CD14-positive monocyte (primary cell): ENCODE data around the gene DPF3. TPM values are rescaled to one million over a fixed set of nuclear protein-coding genes. Genes with fewer than 3 reads are reported as not detected.

Experiments used
- DNase-seq, 3 donors: peaks; one replicate each; pipeline ENCODE4 v3.0.0-alpha.2; 2011 to 2022
- H2AFZ ChIP-seq: 2 replicates; pipeline ENCODE4 v1.6.0; 2012; ENCODE audit warnings: mild to moderate bottlenecking, low read depth, low read length, inconsistent platforms; ENCODE audit not compliant: insufficient read depth, poor library complexity, severe bottlenecking
- H3K27ac ChIP-seq, 2 donors: 1 replicate in 1 of 2; 2 replicates in 1 of 2; pipeline ENCODE4 v1.5.1; 2012 to 2013; ENCODE audit warnings: low read length in 2 of 2, control low read depth in 1 of 2, inconsistent platforms in 1 of 2, low read depth in 1 of 2, mild to moderate bottlenecking in 1 of 2
- H3K27me3 ChIP-seq, 2 donors: one replicate each; pipeline versions ENCODE4 v1.6.0 to v1.6.1; 2011 to 2013; ENCODE audit warnings: low read length in 2 of 2; ENCODE audit not compliant: control insufficient read depth in 2 of 2, insufficient read depth in 2 of 2
- H3K36me3 ChIP-seq, 2 donors: replicated peaks in 1 of 2; 1 replicate in 1 of 2; 2 replicates in 1 of 2; pipeline versions ENCODE4 v1.5.1 to v1.6.1; 2012 to 2013; ENCODE audit warnings: low read length in 2 of 2, control low read depth in 1 of 2, inconsistent platforms in 1 of 2, mild to moderate bottlenecking in 1 of 2; ENCODE audit not compliant: insufficient read depth in 2 of 2, control insufficient read depth in 1 of 2
- H3K4me1 ChIP-seq, 2 donors: 1 replicate in 1 of 2; 2 replicates in 1 of 2; pipeline versions ENCODE4 v1.5.1 to v1.6.1; 2012 to 2013; ENCODE audit warnings: low read length in 2 of 2, control low read depth in 1 of 2, inconsistent platforms in 1 of 2, mild to moderate bottlenecking in 1 of 2, moderate library complexity in 1 of 2; ENCODE audit not compliant: insufficient read depth in 2 of 2, control insufficient read depth in 1 of 2
- H3K4me2 ChIP-seq: replicated peaks from 2 replicates; pipeline ENCODE3; 2012; ENCODE audit warnings: low read length, moderate library complexity, mild to moderate bottlenecking; ENCODE audit not compliant: poor library complexity, severe bottlenecking; ENCODE audit errors: extremely low read depth
- H3K4me3 ChIP-seq, 3 experiments: fragments of 200-600 bp in 1 of 3; sonication (generic) in 1 of 3; replicated peaks in 1 of 3; 1 replicate in 2 of 3; 2 replicates in 1 of 3; pipeline ENCODE4 v1.5.1; 2011 to 2013; ENCODE audit warnings: low read length in 3 of 3, mild to moderate bottlenecking in 3 of 3, control low read depth in 2 of 3, low read depth in 2 of 3, inconsistent platforms in 1 of 3, moderate library complexity in 1 of 3
- H3K79me2 ChIP-seq: 2 replicates; pipeline ENCODE4 v1.6.0; 2012; ENCODE audit warnings: mild to moderate bottlenecking, control low read depth, inconsistent platforms, low read length, moderate library complexity; ENCODE audit not compliant: insufficient read depth
- H3K9ac ChIP-seq: 2 replicates; pipeline ENCODE4 v1.6.0; 2017; ENCODE audit warnings: low read length, mild to moderate bottlenecking; ENCODE audit not compliant: insufficient read depth, poor library complexity, severe bottlenecking
- H3K9me3 ChIP-seq, 2 donors: replicated peaks in 1 of 2; 1 replicate in 1 of 2; 2 replicates in 1 of 2; pipeline versions ENCODE4 v1.5.1 to v1.6.1; 2012 to 2013; ENCODE audit warnings: low read length in 2 of 2, control low read depth in 1 of 2; ENCODE audit not compliant: control insufficient read depth in 1 of 2, insufficient read depth in 1 of 2
- H4K20me1 ChIP-seq: 2 replicates; pipeline ENCODE4 v1.6.0; 2012; ENCODE audit warnings: mild to moderate bottlenecking, low read length, control low read depth, moderate library complexity; ENCODE audit not compliant: insufficient read depth
- H3K27ac Mint-ChIP-seq, 7 donors: one replicate each; pipeline ENCODE4 v1.8.0; 2020; ENCODE audit warnings: mild to moderate bottlenecking in 7 of 7, mixed read lengths in 7 of 7, moderate library complexity in 6 of 7, inconsistent platforms in 2 of 7
- H3K27me3 Mint-ChIP-seq, 3 donors: one replicate each; pipeline ENCODE4 v1.8.0; 2021 to 2022; ENCODE audit warnings: low read depth in 3 of 3, mild to moderate bottlenecking in 3 of 3, mixed read lengths in 3 of 3, moderate library complexity in 3 of 3, inconsistent platforms in 1 of 3
- H3K36me3 Mint-ChIP-seq, 2 donors: one replicate each; pipeline ENCODE4 v1.8.0; 2020; ENCODE audit warnings: mixed read lengths in 2 of 2, inconsistent platforms in 1 of 2, mild to moderate bottlenecking in 1 of 2
- H3K4me1 Mint-ChIP-seq: one replicate; pipeline ENCODE4 v1.8.0; 2020; ENCODE audit warnings: mild to moderate bottlenecking, mixed read lengths
- H3K4me3 Mint-ChIP-seq, 2 donors: one replicate each; pipeline ENCODE4 v1.8.0; 2020; ENCODE audit warnings: mild to moderate bottlenecking in 2 of 2, mixed read lengths in 2 of 2, moderate library complexity in 1 of 2
- H3K9me3 Mint-ChIP-seq, 7 donors: one replicate each; pipeline ENCODE4 v1.8.0; 2020 to 2022; ENCODE audit warnings: mixed read lengths in 7 of 7, mild to moderate bottlenecking in 6 of 7, moderate library complexity in 6 of 7, inconsistent platforms in 2 of 7
- WGBS: methylation state at CpG from one replicate; pipeline ENCODE4 v1.1.5; 2013; ENCODE audit warnings: missing lambda C conversion rate; ENCODE audit not compliant: insufficient coverage; 5-methylcytosine and 5-hydroxymethylcytosine counted together
- intact Hi-C, 2 donors: fragments of 100-400 bp; cut with micrococcal nuclease; formaldehyde crosslinking; loops; one replicate each; pipeline versions ENCODE4 v1.15.0 to v1.15.1; 2023
- polyA plus RNA-seq, 3 donors: library from polyadenylated mRNA; depleted of rRNA in 1 of 3; unstranded in 2 of 3; stranded (reverse) in 1 of 3; fragments of 300-500 nt in 2 of 3; fragments of >200 nt in 1 of 3; fragmentation: Illumina TruSeq in 2 of 3; gene quantifications; 1 replicate in 2 of 3; 2 replicates in 1 of 3; pipeline ENCODE4 v1.2.3, GENCODE V29; 2012 to 2021
- TF ChIP-seq, protein P1 (sequence below): fragments of 200-600 bp; IDR thresholded peaks from one replicate; pipeline ENCODE4 v1.8.0; 2022; ENCODE audit warnings: antibody characterized with exemption, mild to moderate bottlenecking

Gene DPF3
- polyA plus RNA-seq, 3 donors: 0.33 to 0.39 TPM; not detected in 1

GRCh38 chr14:72605096-72605920 lies 288.6 kb downstream of the DPF3 start:
- WGBS: 93% methylated on average over 11 of the region's 18 CpGs
- TF ChIP-seq, protein P1, sequence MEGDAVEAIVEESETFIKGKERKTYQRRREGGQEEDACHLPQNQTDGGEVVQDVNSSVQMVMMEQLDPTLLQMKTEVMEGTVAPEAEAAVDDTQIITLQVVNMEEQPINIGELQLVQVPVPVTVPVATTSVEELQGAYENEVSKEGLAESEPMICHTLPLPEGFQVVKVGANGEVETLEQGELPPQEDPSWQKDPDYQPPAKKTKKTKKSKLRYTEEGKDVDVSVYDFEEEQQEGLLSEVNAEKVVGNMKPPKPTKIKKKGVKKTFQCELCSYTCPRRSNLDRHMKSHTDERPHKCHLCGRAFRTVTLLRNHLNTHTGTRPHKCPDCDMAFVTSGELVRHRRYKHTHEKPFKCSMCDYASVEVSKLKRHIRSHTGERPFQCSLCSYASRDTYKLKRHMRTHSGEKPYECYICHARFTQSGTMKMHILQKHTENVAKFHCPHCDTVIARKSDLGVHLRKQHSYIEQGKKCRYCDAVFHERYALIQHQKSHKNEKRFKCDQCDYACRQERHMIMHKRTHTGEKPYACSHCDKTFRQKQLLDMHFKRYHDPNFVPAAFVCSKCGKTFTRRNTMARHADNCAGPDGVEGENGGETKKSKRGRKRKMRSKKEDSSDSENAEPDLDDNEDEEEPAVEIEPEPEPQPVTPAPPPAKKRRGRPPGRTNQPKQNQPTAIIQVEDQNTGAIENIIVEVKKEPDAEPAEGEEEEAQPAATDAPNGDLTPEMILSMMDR: no peak
- no peaks in the 10 kb centered on the region for H3K79me2 ChIP-seq
- H3K9me3 ChIP-seq: no peaks in the 10 kb centered on the region
- no peak overlapping the region for H3K4me2 ChIP-seq
- H3K36me3 ChIP-seq: no peaks in the 10 kb centered on the region
- H3K9ac ChIP-seq: no peak overlapping the region
- no peak for DNase-seq
- no peaks in the 10 kb centered on the region for H3K36me3 Mint-ChIP-seq
- H3K4me1 Mint-ChIP-seq: peaks cover 4% of the 10 kb centered on the region
- H3K4me3 ChIP-seq: no peak overlapping the region
- peaks cover 0 to 2% (median 0%) of the 10 kb centered on the region in 7 donors for H3K9me3 Mint-ChIP-seq
- no peak overlapping the region for H2AFZ ChIP-seq
- intact Hi-C loops: no loop called here
- H3K4me3 Mint-ChIP-seq: no peak overlapping the region
- no peaks in the 10 kb centered on the region for H3K4me1 ChIP-seq
- H3K27ac ChIP-seq: no peak overlapping the region
- peaks cover 8 to 17% (median 15%) of the 10 kb centered on the region in 3 donors for H3K27me3 Mint-ChIP-seq
- no peaks in the 10 kb centered on the region for H4K20me1 ChIP-seq
- H3K27me3 ChIP-seq: no peaks in the 10 kb centered on the region
- H3K27ac Mint-ChIP-seq: peak overlapping the region in 1 of 7 donors; percentile 74

- Mint-ChIP-seq H3K4me3 (no peak overlapping the region), H3K27ac (no peak overlapping the region), H3K4me1 (peaks cover 5% of the 10 kb centered on the region), H3K9me3 (peaks cover 0 to 2% (median 0%) of the 10 kb centered on the region in 7 donors), H3K36me3 (no peaks in the 10 kb centered on the region), H3K27me3 (peaks cover 16 to 22% (median 18%) of the 10 kb centered on the region in 3 donors)
- Histone ChIP-seq H2AFZ (no peak overlapping the region), H3K4me1 (no peaks in the 10 kb centered on the region), H4K20me1 (no peaks in the 10 kb centered on the region), H3K36me3 (no peaks in the 10 kb centered on the region), H3K4me2 (no peak overlapping the region), H3K27me3 (no peaks in the 10 kb centered on the region), H3K9me3 (no peaks in the 10 kb centered on the region), H3K4me3 (no peak overlapping the region), H3K9ac (no peak overlapping the region), H3K27ac (no peak overlapping the region), H3K79me2 (no peaks in the 10 kb centered on the region)
- intact Hi-C loops: no loop called here
- TF ChIP-seq, protein P1: no peak
- no peak for DNase-seq
- 95% methylated on average over 3 of the region's 3 CpGs for WGBS
Measured at GRCh38 chr14:72604133-72604532, 289.8 kb downstream of the DPF3 start.
